GM21381 (cell line): ENCODE data around the gene TOR3A.

Source experiments
- ATAC-seq: cut with Tn5 transposase; IDR thresholded peaks from one replicate; pipeline ENCODE4 v1.9.1; 2021; ENCODE audit warnings: mild to moderate bottlenecking, moderate library complexity; ENCODE audit not compliant: unreplicated experiment

Gene TOR3A

DNA sequence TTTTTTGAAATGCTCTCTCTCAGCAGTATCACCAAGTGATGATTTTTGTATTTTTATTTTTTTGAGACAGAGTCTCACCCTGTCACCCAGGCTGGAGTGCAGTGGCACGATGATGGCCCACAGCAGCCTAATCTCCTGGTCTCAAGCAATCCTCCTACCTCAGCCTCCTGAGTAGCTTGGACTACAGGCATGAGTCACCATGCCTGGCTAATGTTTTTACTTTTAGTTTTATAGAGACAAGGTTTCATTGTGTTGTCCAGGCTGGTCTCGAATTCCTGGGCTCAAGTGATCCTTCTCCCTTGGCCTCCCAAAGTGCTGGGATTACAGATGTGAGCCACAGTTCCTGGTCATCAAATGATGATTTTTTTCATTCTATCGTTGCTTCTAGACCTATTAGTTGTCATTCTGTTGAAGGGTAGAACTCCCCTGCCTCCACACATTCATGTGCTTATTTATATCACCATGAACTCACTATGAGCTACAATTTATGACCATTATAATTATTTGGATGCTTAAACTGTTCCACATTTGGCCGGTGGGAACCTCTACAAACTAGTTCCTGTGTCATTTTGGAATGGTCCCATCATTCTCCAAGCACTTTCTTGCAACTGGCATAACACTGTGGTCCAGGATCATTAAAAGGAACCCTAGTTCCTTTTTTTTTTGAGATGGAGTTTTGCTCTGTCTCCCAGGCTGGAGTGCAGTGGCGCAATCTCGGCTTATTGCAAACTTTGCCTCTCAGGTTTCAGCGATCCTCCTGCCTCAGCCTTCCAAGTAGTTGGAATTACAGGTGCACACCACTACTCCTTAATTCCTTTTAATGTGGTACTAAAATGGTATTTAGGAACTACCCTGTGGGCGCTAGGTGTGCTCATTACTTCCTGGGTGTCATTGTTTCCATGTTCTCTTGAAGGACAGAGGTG lies 20.2 kb upstream of the TOR3A start:
- no peak for ATAC-seq

- no peak for ATAC-seq
Measured at GRCh38 chr1:179066471-179066870, 15.4 kb upstream of the TOR3A start.

DNA sequence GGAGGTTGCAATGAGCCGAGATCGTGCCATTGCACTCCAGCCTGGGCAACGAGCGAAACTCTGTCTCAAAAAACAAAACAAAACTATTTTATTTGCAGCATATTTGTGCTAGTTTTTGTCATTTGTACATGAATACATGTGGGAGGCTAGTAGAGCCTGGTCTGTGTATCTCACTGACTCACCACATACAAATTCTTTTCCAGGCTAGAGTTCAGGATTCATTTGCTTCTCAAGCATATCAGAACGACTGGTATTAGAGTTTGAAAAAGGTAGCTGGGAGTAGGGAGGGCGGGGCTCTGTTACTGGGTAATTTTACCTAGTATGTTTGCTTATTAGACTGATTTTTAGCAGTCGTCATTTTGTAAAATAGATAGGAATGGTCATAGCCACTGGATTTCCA lies 4.5 kb upstream of the TOR3A start:
- no peak for ATAC-seq

DNA sequence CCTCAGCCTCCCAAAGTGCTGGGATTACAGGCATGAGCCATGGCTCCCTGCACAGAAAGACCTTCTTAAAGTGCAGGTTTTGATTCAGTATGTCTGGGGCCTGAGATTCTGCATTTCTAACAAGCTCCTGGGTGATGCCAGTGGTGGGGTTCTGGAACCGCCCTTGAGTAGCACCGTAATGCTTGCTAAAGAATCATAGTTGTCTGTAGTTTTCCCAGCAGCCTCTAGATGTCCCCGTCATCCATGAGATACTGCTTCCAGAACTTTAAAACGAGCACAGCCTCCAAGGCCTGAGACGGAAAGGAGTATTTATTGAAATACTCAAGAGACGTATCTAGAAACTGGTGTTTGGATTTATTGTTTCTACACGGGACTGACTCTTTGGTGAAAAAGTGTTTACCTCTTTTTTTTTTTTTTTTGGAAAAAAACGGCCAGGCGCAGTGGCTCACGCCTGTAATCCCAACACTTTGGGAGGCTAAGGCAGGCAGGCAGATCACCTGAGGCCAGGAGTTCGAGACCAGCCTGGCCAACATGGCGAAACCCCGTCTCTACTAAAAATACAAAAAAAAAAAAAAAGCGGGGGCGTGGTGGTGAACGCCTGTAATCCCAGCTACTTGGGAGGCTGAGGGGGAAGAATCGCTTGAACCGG lies 2.6 kb upstream of the TOR3A start:
- ATAC-seq = no peak

- ATAC-seq = no peak
Measured at GRCh38 chr1:179080866-179081686, 794 bp upstream of the TOR3A start.

GRCh38 chr1:179082333-179082998 lies 596 bp downstream of the TOR3A start:
- ATAC-seq = peak; percentile 7

GRCh38 chr1:179082999-179083335 lies 1.1 kb downstream of the TOR3A start:
- ATAC-seq = no peak

DNA sequence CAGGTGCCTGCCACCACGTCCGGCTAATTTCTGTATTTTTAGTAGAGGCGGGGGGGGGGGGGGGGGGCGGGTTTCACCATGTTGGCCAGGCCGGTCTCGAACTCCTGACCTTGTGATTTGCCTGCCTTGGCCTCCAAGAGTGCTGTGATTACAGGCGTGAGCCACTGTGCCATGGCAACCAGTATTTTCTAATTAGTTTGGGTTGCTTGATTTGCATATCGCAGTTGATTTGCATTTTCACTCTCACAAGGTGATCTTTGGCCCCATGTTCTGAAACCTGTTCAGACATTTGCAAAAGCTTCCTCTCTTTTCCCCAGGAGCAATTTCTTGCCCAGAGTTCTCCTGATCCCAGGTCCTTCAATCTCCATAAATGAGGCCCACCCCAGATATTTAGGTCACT lies 1.7 kb downstream of the TOR3A start:
- ATAC-seq = no peak

GRCh38 chr1:179087665-179088064 lies 5.8 kb downstream of the TOR3A start:
- ATAC-seq = no peak

DNA sequence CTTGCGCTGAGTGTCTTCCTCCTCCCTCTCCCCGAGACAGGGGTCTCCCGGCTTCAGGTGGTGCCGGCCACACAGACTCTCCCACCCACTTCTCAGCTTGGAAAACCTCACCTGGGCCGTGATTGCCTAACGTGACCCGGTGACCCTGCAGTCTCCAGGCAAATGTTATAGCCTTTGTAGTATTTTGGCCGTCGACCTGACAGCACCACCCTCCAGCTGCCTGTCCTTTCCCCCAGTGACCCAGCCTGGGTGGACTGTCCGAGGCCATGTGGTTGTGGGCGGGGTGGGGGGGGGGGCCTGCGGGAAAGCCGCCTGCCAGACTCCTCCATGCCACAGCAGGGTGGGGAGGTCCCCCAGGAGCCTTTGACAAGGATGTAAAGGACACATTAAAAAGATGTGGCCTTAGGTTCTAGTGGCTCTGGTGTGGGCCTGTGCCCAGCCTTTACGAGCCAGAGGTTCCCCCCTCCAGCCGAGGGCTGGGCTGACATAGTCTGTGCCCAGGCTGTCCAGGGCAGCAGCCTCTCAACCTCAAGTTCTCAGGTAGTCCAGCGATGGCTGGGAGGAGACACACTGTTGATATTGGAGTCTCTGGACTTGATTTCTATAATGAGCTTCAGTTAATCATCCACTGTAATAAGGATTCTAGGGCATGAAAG lies 8.1 kb downstream of the TOR3A start:
- no peak for ATAC-seq

GRCh38 chr1:179090522-179090921 lies 8.7 kb downstream of the TOR3A start:
- no peak for ATAC-seq

DNA sequence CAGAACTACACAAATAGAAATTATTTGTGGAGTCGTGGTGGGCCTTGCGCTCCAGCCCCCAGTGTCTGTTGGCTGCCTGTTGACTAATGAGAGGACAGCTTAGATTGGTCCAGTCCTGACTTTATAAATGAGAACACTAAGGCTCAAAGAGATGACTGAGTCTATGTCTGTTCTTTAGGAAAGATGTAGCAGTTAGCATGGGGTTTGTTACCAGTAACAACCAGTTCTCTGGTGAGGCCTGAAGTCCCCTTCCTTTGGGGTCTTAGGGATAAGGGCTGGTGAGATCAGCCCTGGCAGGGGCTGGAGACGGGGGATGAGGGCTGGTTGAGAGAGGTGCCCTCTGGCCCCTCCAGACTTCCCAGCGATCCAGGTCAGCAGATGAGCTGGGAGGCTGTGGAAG lies 9.1 kb downstream of the TOR3A start:
- no peak for ATAC-seq

- no peak for ATAC-seq
Measured at GRCh38 chr1:179091691-179092165, 9.9 kb downstream of the TOR3A start.

- no peak for ATAC-seq
Measured at GRCh38 chr1:179092896-179093461, 11.1 kb downstream of the TOR3A start.

DNA sequence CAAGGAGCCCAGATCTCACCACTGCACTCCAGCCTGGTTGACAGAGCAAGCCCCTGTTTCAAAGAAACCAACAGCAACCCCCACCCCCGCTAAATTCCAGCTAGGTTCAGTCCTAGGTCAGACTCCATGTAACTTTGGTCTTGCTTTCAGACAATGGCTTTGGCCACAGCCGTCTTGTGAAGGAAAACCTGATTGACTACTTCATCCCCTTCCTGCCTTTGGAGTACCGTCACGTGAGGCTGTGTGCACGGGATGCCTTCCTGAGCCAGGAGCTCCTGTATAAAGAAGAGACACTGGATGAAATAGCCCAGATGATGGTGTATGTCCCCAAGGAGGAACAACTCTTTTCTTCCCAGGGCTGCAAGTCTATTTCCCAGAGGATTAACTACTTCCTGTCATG lies 12.9 kb downstream of the TOR3A start:
- ATAC-seq = no peak

GRCh38 chr1:179095377-179095776 lies 13.5 kb downstream of the TOR3A start:
- ATAC-seq = no peak

DNA sequence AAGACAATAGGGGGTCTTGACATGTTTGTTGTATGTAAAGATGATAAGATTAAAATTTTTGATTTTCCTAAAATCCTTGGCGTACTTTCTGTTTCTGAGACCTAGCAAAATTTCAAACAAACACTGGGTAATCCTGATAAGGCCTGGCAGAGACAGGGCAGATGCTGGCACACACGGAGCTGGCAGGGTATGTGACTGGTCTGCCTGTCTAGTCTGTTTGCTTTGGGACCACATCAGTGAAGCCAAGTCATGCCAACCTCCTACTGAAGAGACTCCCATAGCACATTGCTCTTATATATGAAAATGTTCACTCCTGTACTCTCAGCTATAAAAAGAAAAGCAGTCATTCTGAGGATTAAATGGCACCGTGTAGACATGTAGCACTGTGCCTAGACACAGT lies 14.1 kb downstream of the TOR3A start:
- no peak for ATAC-seq

DNA sequence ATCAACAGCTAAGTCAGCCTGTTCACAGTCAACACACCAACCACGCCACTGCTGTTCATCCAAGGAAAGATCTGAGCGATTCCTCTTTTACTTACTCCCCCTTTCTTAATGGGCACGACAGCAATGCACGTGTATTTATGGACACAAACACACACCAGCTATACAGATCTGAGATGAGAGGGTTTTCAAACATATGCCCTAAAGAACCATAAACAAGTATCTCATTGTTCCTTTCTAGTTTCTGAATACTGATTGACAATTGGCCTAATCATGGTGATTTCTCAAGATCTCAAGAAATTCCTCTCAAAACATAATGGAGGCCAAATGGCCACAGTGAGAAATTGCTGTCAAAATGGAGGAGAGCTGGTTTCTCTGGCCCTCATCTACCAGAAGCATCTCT lies 18.0 kb downstream of the TOR3A start:
- no peak for ATAC-seq

DNA sequence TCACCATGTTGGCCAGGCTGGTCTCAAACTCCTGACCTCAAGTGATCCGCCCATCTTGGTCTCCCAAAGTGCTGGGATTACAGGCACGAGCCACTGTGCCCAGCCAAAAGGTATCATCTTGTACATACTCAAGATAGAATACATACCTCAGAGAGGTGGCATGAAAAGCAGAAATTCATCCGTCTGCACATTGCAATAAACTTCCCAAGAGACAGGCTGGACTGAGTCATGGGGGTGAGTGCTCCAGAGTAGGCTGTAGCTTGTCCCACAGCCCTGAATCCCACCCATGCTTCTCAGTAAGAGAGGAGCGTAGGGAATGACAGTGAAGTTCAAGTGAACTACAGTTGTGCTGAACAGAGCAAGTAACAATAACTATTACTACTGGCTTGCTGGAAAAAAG lies 19.7 kb downstream of the TOR3A start:
- ATAC-seq = no peak

- no peak for ATAC-seq
Measured at GRCh38 chr1:179103999-179104398, 22.1 kb downstream of the TOR3A start.
